Kidney (tissue), 14 donors: ENCODE measurements around the gene CRIP1. TPM values are rescaled to one million over a fixed set of nuclear protein-coding genes. Genes with fewer than 3 reads are reported as not detected.

Experiments used
- DNase-seq, 5 donors: peaks; one replicate each; pipeline ENCODE4 v3.0.0-alpha.2; 2013 to 2020
- FAIRE-seq: peaks from 2 replicates; lab custom pipeline; 2012; peaks lifted over from hg19 to GRCh38; lab: Jason Lieb, UNC
- H3K27ac ChIP-seq, 2 donors: one replicate each; pipeline ENCODE4 v1.7.0; 2013; ENCODE audit warnings: low read depth in 2 of 2, low read length in 2 of 2, inconsistent platforms in 1 of 2
- H3K27me3 ChIP-seq: one replicate; pipeline ENCODE4 v1.7.1; 2013; ENCODE audit warnings: low read length, inconsistent platforms; ENCODE audit not compliant: control insufficient read depth, insufficient read depth
- H3K36me3 ChIP-seq, 3 donors: one replicate each; pipeline versions ENCODE4 v1.7.0 to v1.7.1; 2013; ENCODE audit warnings: low read length in 3 of 3, control low read depth in 1 of 3, inconsistent platforms in 1 of 3; ENCODE audit not compliant: insufficient read depth in 3 of 3, control insufficient read depth in 2 of 3
- H3K4me1 ChIP-seq, 3 donors: one replicate each; pipeline versions ENCODE4 v1.7.0 to v1.7.1; 2013; ENCODE audit warnings: low read length in 3 of 3, inconsistent platforms in 1 of 3, low read depth in 1 of 3; ENCODE audit not compliant: control insufficient read depth in 2 of 3, insufficient read depth in 2 of 3
- H3K4me3 ChIP-seq, 3 donors: one replicate each; pipeline versions ENCODE4 v1.7.0 to v1.8.1; 2013; ENCODE audit warnings: low read length in 3 of 3, control low read depth in 1 of 3, inconsistent platforms in 1 of 3
- H3K9ac ChIP-seq, 3 donors: one replicate each; pipeline versions ENCODE4 v1.7.0 to v1.7.1; 2013; ENCODE audit warnings: low read length in 3 of 3, control low read depth in 1 of 3, inconsistent platforms in 1 of 3
- H3K9me3 ChIP-seq, 3 donors: one replicate each; pipeline versions ENCODE4 v1.7.0 to v1.7.1; 2013; ENCODE audit warnings: low read length in 3 of 3, control low read depth in 1 of 3, inconsistent platforms in 1 of 3; ENCODE audit not compliant: control insufficient read depth in 2 of 3, insufficient read depth in 1 of 3
- CTCF ChIP-seq: IDR thresholded peaks from 3 replicates; pipeline ENCODE4 v1.5.1; 2012; ENCODE audit warnings: mild to moderate bottlenecking, moderate library complexity, borderline replicate concordance; ENCODE audit not compliant: insufficient read depth; ENCODE audit errors: extremely low read depth
- intact Hi-C: fragments of 100-400 bp; cut with DNase I; formaldehyde crosslinking; loops from one replicate; pipeline ENCODE4 v1.11.1; 2022
- polyA plus RNA-seq: library from polyadenylated mRNA; stranded (reverse); fragments of 350-450 nt; fragmentation: Illumina TruSeq; extraction: RNeasy Lipid Tissue Mini Kit (QIAGEN cat#74804); gene quantifications from one replicate; pipeline ENCODE4 v1.2.3, GENCODE V29; 2014; ENCODE audit warnings: low read depth, low replicate concordance; ENCODE audit not compliant: insufficient read depth
- total RNA-seq: library from RNA; stranded (reverse); fragmentation: NEBNext Ultra II Directional; extraction: Animal tissue kit (Norgen Biotek cat#: 25700); gene quantifications from one replicate; pipeline ENCODE4 v1.2.1, GENCODE V29; 2021
- donor health status: control.
- donor health status: control.
- donor health status: control.
- donor health status: control.
- donor health status: control.
- donor health status: DM: yes; HTN: yes; CAD: no.
- donor health status: Normal renal cell carcinoma (clear cell type).

CRIP1 gene
- total and polyA plus RNA-seq, 2 donors from 2014 or later = 272 to 381 TPM

GRCh38 chr14:105464501-105464900 lies 22.2 kb upstream of the CRIP1 start:
- no peak for FAIRE-seq
- peaks cover 0 to 7% (median 2%) of the 10 kb centered on the region in 3 donors for H3K36me3 ChIP-seq
- H3K9me3 ChIP-seq = no peaks in the 10 kb centered on the region

GRCh38 chr14:105465209-105466031 lies 21.3 kb upstream of the CRIP1 start:
- Histone ChIP-seq H3K36me3 (peaks cover 0 to 7% (median 2%) of the 10 kb centered on the region in 3 donors), H3K27ac (no peak overlapping the region), H3K9me3 (no peaks in the 10 kb centered on the region), H3K9ac (no peak overlapping the region), H3K27me3 (no peaks in the 10 kb centered on the region), H3K4me1 (peaks cover 0 to 10% (median 3%) of the 10 kb centered on the region in 3 donors), H3K4me3 (no peak overlapping the region)
- DNase-seq (no peak), FAIRE-seq (no peak)
- TF ChIP-seq CTCF = no peak
- intact Hi-C loops = no loop called here

More at GRCh38 chr14:105464501-105464900, 22.2 kb upstream of the CRIP1 start:
- peaks cover 0 to 10% (median 3%) of the 10 kb centered on the region in 3 donors for H3K4me1 ChIP-seq
- no peak overlapping the region for H3K4me3 ChIP-seq
- no peak overlapping the region for H3K27ac ChIP-seq
- no peak overlapping the region for H3K9ac ChIP-seq
- no peaks in the 10 kb centered on the region for H3K27me3 ChIP-seq
- no peak for TF ChIP-seq CTCF
- no peak for DNase-seq
- intact Hi-C loops = no loop called here

- Histone ChIP-seq H3K27me3 (no peaks in the 10 kb centered on the region), H3K27ac (no peak overlapping the region), H3K4me3 (no peak overlapping the region), H3K9ac (no peak overlapping the region), H3K36me3 (peaks cover 0 to 7% (median 0%) of the 10 kb centered on the region in 3 donors), H3K4me1 (peaks cover 0 to 16% (median 3%) of the 10 kb centered on the region in 3 donors), H3K9me3 (no peaks in the 10 kb centered on the region)
- DNase-seq (no peak), FAIRE-seq (no peak)
- no peak for TF ChIP-seq CTCF
- intact Hi-C loops = no loop called here
Measured at GRCh38 chr14:105466531-105467248, 20.0 kb upstream of the CRIP1 start.
